Measurements from ENCODE around the gene LDHB. TPM values are rescaled to one million over a fixed set of nuclear protein-coding genes. Genes with fewer than 3 reads are reported as not detected.

Gene LDHB
- total RNA-seq, 1 experiment from 2014 or later, result 2,159 TPM

Other genes with a start within 250 kb of the LDHB start
- 10.6 and 11.4 TPM in 2 replicates for gene PYROXD1, start 220.2 kb downstream of the LDHB start, total RNA-seq (2014; rRNA removed; shearing (Covaris generic))
- 72.1 and 73.2 TPM in 2 replicates for gene RECQL, start 156.2 kb downstream of the LDHB start, total RNA-seq (2014; rRNA removed; shearing (Covaris generic))
- 60.4 and 66.6 TPM in 2 replicates for gene GOLT1B, start 156.1 kb downstream of the LDHB start, total RNA-seq (2014; rRNA removed; shearing (Covaris generic))
- gene SPX, start 131.5 kb downstream of the LDHB start, total RNA-seq (2014; rRNA removed; shearing (Covaris generic)), result 2.6 and 4.0 TPM in 2 replicates
- gene GYS2, start 53.0 kb downstream of the LDHB start, total RNA-seq (2014; rRNA removed; shearing (Covaris generic)), result not detected in 2 replicates
- gene KCNJ8, start 116.9 kb upstream of the LDHB start, total RNA-seq (2014; rRNA removed; shearing (Covaris generic)), result not detected in 2 replicates

Data from SK-MEL-5 (cell line).